ENCODE results near the gene CPA5.
"Not testable (repeated sequence)": the region's sequence is repeated elsewhere in the genome, so short reads cannot be mapped to it uniquely, and the experiment has no call there.

Gene CPA5
- total RNA-seq: 0 to 0.96 (median 0) reads per million in 3 experiments

GRCh38 chr7:130344271-130344866 is at the start of gene CPA5:
CPA5 (plus strand) TSS chr7:130344816; CDS start chr7:130346486, 1,670 bp downstream.
- DNase-seq: no peak

- DNase-seq: no peak
Measured at GRCh38 chr7:130296221-130296951, 48.2 kb upstream of the CPA5 start.

GRCh38 chr7:130297628-130298543 is 46.7 kb upstream of the CPA5 start:
- no peak for DNase-seq

GRCh38 chr7:130298544-130299326 is 45.9 kb upstream of the CPA5 start:
- DNase-seq: no peak

GRCh38 chr7:130299866-130300265 is 44.8 kb upstream of the CPA5 start:
- no peak for DNase-seq

- DNase-seq: no peak
Measured at GRCh38 chr7:130301501-130302020, 43.1 kb upstream of the CPA5 start.

GRCh38 chr7:130302649-130303048 is 42.0 kb upstream of the CPA5 start:
- no peak for DNase-seq

GRCh38 chr7:130303127-130303526 is 41.5 kb upstream of the CPA5 start:
- no peak for DNase-seq

- DNase-seq: no peak
Measured at GRCh38 chr7:130303551-130303950, 41.1 kb upstream of the CPA5 start.

GRCh38 chr7:130303982-130304381 is 40.6 kb upstream of the CPA5 start:
- no peak for DNase-seq

GRCh38 chr7:130304878-130305277 is 39.7 kb upstream of the CPA5 start:
- DNase-seq: no peak

- DNase-seq: no peak
Measured at GRCh38 chr7:130305433-130306042, 39.1 kb upstream of the CPA5 start.

- no peak for DNase-seq
Measured at GRCh38 chr7:130309986-130310385, 34.6 kb upstream of the CPA5 start.

- DNase-seq: no peak
Measured at GRCh38 chr7:130314305-130314704, 30.3 kb upstream of the CPA5 start.

- DNase-seq: no peak
Measured at GRCh38 chr7:130319541-130319940, 25.1 kb upstream of the CPA5 start.

GRCh38 chr7:130321542-130322229 is 22.9 kb upstream of the CPA5 start:
- not testable (repeated sequence) for DNase-seq

- DNase-seq: no peak
Measured at GRCh38 chr7:130322615-130323014, 22.0 kb upstream of the CPA5 start.

GRCh38 chr7:130324306-130324943 is 20.2 kb upstream of the CPA5 start:
- DNase-seq: no peak

GRCh38 chr7:130329681-130330080 is 14.9 kb upstream of the CPA5 start:
- DNase-seq: no peak

- no peak for DNase-seq
Measured at GRCh38 chr7:130332259-130333053, 12.2 kb upstream of the CPA5 start.

Measured in central memory CD4-positive, alpha-beta T cell (primary cell).